ENCODE results near the gene CDC14A. TPM values are rescaled to one million over a fixed set of nuclear protein-coding genes. Genes with fewer than 3 reads are reported as not detected.

CDC14A gene
- polyA plus RNA-seq, 1 experiment: 2.8 TPM

GRCh38 chr1:100502052-100502792 is 149.9 kb downstream of the CDC14A start:
- no peak for DNase-seq (ENCODE audit: low read depth, low spot score)
- ChIA-PET POLR2A (no interaction called here), CTCF (interaction anchor here (0.6 to 1.6 kb wide), 2 partner anchors 43 to 408 kb away, joined by 3 to 5 read pairs; no protein-coding TSS in a partner anchor)
- no peaks in the 10 kb centered on the region for H3K9me3 ChIP-seq (ENCODE audit: control insufficient read depth, insufficient read depth, low read length)
- no peak overlapping the region for H3K4me3 ChIP-seq (ENCODE audit: low read depth, low read length)
- no peaks in the 10 kb centered on the region for H3K27me3 ChIP-seq (ENCODE audit: control insufficient read depth, insufficient read depth, low read length)
- no peak for TF ChIP-seq CTCF (IDR thresholded peaks at IDR 0.05; ENCODE audit: low read depth, low read length)
- H3K27ac ChIP-seq (ENCODE audit: low read depth, low read length): no peak overlapping the region

GRCh38 chr1:100506217-100506616 is 153.9 kb downstream of the CDC14A start:
- H3K27ac ChIP-seq (ENCODE audit: low read depth, low read length): no peak overlapping the region
- ChIA-PET POLR2A (no interaction called here), CTCF (interaction anchor here (1.1 kb wide), 1 partner anchor 362 kb away, joined by 5 read pairs; no protein-coding TSS in a partner anchor)
- no peak for DNase-seq (ENCODE audit: low read depth, low spot score)
- no peak for TF ChIP-seq CTCF (IDR thresholded peaks at IDR 0.05; ENCODE audit: low read depth, low read length)
- H3K4me3 ChIP-seq (ENCODE audit: low read depth, low read length): no peak overlapping the region
- H3K27me3 ChIP-seq (ENCODE audit: control insufficient read depth, insufficient read depth, low read length): no peaks in the 10 kb centered on the region
- no peaks in the 10 kb centered on the region for H3K9me3 ChIP-seq (ENCODE audit: control insufficient read depth, insufficient read depth, low read length)

- Histone ChIP-seq H3K27me3 (ENCODE audit: control insufficient read depth, insufficient read depth, low read length) (no peaks in the 10 kb centered on the region), H3K4me3 (ENCODE audit: low read depth, low read length) (no peak overlapping the region), H3K9me3 (ENCODE audit: control insufficient read depth, insufficient read depth, low read length) (no peaks in the 10 kb centered on the region), H3K27ac (ENCODE audit: low read depth, low read length) (no peak overlapping the region)
- no peak for TF ChIP-seq CTCF (IDR thresholded peaks at IDR 0.05; ENCODE audit: low read depth, low read length)
- DNase-seq (ENCODE audit: low read depth, low spot score): no peak
- ChIA-PET POLR2A (no interaction called here), CTCF (no interaction called here)
Observed at GRCh38 chr1:100510451-100510850, 158.1 kb downstream of the CDC14A start.

- no peak for DNase-seq (ENCODE audit: low read depth, low spot score)
- Histone ChIP-seq H3K9me3 (ENCODE audit: control insufficient read depth, insufficient read depth, low read length) (no peaks in the 10 kb centered on the region), H3K27ac (ENCODE audit: low read depth, low read length) (no peak overlapping the region), H3K27me3 (ENCODE audit: control insufficient read depth, insufficient read depth, low read length) (no peaks in the 10 kb centered on the region), H3K4me3 (ENCODE audit: low read depth, low read length) (no peak overlapping the region)
- TF ChIP-seq CTCF (IDR thresholded peaks at IDR 0.05; ENCODE audit: low read depth, low read length): no peak
- CTCF ChIA-PET: interaction anchor here (1.6 kb wide), 1 partner anchor 357 kb away, joined by 3 read pairs; no protein-coding TSS in a partner anchor
- POLR2A ChIA-PET: no interaction called here
Observed at GRCh38 chr1:100511058-100511457, 158.8 kb downstream of the CDC14A start.

- H3K27ac ChIP-seq (ENCODE audit: low read depth, low read length): no peak overlapping the region
- POLR2A ChIA-PET: no interaction called here
Observed at GRCh38 chr1:100511773-100512172, 159.5 kb downstream of the CDC14A start.

More at GRCh38 chr1:100511773-100512172, 159.5 kb downstream of the CDC14A start:
- H3K9me3 ChIP-seq (ENCODE audit: control insufficient read depth, insufficient read depth, low read length): no peaks in the 10 kb centered on the region
- CTCF ChIA-PET: interaction anchor here (1.2 to 1.6 kb wide), 2 partner anchors 48 to 357 kb away, joined by 3 to 4 read pairs; no protein-coding TSS in a partner anchor
- no peak for DNase-seq (ENCODE audit: low read depth, low spot score)
- no peak for TF ChIP-seq CTCF (IDR thresholded peaks at IDR 0.05; ENCODE audit: low read depth, low read length)
- H3K4me3 ChIP-seq (ENCODE audit: low read depth, low read length): no peak overlapping the region
- H3K27me3 ChIP-seq (ENCODE audit: control insufficient read depth, insufficient read depth, low read length): no peaks in the 10 kb centered on the region
